NCI-H774 (cell line): ENCODE results near the gene NDOR1.
"Not testable (repeated sequence)": the region's sequence is repeated elsewhere in the genome, so short reads cannot be mapped to it uniquely, and the experiment has no call there.

Experiments used
- DNase-seq: peaks from one replicate; lab custom pipeline; 2025; lab: John Stamatoyannopoulos, UW

The NDOR1 gene

GRCh38 chr9:137232510-137232909 is 27.0 kb downstream of the NDOR1 start:
- DNase-seq, result no peak

DNA sequence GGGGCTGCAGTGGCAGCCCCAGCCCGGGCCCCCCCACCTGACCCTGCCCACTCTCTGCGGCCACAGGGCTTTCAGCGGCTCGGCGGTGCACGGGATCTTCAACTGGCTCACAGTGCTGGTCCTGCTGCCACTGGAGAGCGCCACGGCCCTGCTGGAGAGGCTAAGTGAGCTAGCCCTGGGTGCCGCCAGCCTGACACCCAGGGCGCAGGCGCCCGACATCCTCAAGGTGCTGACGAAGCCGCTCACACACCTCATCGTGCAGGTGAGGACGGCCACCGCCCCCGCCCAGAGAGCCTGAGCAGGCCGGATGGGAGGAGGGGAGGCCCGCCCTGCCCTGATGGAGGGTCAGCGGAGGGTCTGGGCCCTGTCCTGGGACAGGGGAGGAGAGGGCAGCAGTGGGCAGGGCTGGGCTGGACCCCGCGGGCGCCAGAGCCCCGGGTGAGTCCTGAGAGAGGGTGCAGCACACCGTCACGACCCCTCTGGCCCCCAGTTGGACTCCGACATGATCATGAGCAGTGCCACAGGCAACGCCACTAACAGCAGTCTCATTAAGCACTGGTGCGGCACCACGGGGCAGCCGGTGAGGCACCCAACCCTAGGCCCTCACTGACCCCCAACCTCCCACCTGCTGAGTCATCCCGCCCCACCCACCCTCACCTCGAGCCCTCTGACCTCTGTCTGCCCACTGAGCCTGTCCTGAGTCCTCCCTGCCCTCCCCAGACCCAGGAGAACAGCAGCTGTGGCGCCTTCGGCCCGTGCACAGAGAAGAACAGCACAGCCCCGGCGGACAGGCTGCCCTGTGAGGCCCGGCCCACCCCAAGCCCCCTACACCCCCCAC is 27.9 kb downstream of the NDOR1 start:
- peak; percentile 32 for DNase-seq

- no peak for DNase-seq
Measured at GRCh38 chr9:137234055-137234697, 28.7 kb downstream of the NDOR1 start.

DNA sequence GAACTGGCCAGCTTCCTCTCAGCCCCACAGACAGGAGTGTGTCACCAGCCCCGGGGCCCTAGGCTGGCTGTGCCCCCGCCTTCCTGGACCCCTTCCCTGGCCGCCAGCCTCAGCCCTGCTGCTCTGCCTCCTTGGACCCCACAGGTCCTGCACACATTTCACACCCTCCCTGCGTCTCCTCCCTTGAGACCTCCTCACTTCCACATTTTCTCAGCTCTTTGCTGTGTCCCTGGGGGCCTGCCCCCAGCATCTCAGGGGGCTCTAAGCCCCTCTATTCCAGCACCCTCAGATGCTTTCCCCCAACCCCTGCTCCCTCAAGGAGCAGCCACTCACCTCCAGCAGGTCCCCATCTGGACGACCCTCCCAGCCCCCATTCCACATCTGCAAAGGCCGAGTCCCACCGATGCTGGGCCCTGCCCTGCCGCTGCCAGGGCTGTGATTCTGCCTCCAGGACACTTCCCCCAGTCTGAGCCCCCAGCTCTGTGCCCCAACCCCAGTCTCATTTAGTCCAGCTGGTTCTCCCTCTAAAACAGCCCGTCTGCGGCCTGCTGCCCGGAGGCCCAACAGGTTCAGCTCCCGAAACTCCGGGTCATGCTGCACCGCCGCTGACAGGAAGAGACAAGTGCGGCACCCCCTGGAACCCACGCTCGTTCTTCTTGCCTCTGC is 29.4 kb downstream of the NDOR1 start:
- DNase-seq, result no peak

DNA sequence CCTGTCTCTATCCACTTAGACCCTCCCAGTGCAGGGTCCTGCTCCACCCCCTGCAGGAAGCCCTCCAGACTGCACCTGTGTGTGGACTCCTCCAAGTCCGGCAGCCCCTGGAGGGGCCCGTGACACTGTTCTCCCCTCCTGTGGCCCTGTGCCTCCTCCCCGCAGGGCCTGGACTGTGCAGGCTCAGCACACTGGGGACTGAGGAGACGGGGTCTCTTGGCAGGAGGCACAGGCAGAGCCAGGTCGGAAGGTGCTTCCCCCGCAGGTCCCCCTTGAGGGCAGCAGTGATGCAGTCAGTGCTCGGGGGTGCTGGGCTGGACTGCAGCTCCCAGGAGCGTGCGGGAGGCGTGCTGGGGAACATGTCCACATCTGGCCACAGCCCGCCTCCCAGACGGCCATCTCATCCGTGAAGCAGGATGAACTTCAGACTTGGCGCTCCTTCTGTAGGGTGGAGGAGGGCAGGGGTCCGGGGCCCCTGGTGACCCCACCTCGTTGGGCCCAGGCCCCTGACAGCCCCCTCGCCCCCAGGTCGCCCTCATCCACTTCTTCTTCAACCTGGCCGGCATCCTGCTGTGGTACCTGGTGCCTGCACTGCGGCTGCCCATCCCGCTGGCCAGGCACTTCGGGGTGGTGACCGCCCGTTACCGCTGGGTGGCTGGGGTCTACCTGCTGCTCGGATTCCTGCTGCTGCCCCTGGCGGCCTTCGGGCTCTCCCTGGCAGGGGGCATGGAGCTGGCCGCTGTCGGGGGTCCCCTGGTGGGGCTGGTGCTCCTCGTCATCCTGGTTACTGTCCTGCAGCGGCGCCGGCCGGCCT is 30.1 kb downstream of the NDOR1 start:
- DNase-seq, result no peak

GRCh38 chr9:137236238-137236935 is 30.9 kb downstream of the NDOR1 start:
- peak; percentile 82 for DNase-seq

- DNase-seq, result no peak
Measured at GRCh38 chr9:137236936-137237421, 31.5 kb downstream of the NDOR1 start.

DNA sequence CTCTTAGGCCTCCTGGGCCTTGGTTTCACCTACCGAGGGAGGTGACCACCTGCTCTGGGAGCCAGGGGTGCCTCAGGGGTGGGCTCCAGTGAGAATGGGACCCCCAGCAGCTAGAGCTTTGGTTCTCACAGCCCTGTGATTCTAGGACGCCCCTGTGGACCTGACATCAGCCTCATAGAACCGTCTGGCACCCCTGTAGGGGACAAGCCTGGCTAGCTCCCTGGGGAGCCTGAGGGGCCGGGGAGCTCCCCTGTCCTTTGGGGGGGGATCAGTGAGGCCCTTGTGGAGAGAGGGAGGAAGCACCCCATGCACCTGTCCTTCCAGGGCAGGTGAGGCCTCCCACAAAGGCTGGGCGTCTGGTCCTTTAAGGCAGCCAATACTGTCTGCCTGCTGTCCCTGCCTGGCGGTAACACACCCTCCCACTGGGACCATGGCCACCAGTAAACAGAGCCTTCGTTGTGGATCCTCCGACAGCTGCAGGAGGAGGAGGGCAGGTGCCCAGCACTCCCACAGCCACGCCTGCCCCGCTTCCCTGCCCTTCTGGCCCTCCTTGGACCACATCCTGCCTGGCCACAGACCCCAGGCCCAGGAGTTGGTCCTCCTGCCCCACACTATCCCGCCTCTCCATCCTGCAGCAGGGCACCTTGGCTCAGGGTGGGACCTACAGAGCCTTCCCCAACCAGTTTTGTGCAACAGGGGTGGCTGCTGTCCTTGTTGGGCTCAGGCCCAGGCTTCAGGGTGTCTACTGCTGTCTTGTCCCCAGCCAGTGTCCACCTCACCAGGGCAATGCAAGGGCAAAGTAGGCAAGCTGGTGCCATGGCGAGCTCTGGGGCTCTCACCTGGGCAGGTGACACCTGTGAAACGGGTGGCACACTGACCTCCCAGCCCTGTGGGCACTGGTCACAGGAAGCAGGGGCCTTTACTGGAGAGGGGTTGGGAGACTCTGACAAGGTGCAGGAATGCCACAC is 32.5 kb downstream of the NDOR1 start:
- peak; percentile 84 for DNase-seq

- not testable (repeated sequence) for DNase-seq
Measured at GRCh38 chr9:137239541-137240200, 34.2 kb downstream of the NDOR1 start.

GRCh38 chr9:137240318-137240840 is 34.9 kb downstream of the NDOR1 start:
- peak; percentile 85 for DNase-seq

DNA sequence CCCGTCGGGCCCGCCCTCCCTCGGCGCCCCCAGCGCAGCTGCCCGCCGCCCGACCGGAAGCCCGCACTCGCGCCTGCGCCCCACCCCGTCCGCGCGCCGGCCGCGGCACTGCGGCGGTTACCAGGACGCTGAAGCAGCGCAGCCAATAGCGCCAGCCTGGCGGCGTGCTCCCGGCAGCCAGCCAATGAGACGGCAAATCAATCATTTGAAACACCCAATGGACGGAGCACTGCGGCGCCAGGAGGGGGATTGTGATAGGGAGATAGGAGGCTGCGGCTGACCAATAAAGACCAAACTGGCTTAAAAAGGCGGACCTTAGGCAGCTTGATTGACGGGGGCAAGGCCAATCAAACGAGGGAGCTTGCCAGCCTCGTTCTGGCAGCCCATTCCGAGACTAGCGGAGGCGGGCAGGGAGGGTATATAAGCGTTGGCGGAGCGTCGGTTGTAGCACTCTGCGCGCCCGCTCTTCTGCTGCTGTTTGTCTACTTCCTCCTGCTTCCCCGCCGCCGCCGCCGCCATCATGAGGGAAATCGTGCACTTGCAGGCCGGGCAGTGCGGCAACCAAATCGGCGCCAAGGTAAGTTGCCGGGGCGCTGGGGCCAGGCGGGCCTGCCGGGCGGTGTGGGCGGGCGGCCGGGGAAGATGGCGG is 35.5 kb downstream of the NDOR1 start, which contains the start of gene TUBB4B:
TSS of gene TUBB4B (plus strand) at position 447 of the 649 bp plus-strand sequence. CDS start at position 521, 74 bp downstream.
- peak; percentile 100 for DNase-seq

DNA sequence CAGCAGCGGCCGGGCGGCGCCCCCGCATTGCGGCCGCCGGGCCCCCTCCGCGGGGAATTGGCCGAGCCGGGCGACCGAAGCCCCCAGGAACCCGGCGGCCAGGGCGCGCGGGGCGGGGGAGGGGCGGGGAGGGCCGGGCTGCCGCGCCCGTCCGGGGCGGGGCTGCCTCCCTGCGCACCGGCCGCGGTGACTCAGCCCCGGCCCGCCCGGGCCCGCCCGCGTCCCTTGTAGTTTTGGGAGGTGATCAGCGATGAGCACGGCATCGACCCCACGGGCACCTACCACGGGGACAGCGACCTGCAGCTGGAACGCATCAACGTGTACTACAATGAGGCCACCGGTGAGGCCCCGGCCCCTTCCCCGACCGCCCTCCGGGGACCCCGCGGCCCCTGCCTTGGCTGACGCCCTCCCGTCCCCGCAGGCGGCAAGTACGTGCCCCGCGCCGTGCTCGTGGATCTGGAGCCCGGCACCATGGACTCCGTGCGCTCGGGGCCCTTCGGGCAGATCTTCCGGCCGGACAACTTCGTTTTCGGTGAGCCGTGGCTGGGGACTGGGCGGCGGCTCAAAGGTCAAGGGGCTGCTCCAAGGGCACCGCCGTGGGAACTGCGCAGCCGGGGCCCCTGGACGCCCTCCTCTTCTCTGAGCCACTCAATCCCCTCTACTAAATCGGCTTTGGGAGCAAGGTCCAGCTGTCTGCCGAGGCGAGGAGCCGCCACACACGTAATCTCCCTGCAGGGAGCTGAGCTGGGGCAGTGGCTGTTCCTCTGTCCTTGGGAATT is 36.2 kb downstream of the NDOR1 start:
- DNase-seq, result peak; percentile 48

- DNase-seq, result no peak
Measured at GRCh38 chr9:137242269-137243203, 37.0 kb downstream of the NDOR1 start.

- not testable (repeated sequence) for DNase-seq
Measured at GRCh38 chr9:137243266-137243625, 37.7 kb downstream of the NDOR1 start.

DNA sequence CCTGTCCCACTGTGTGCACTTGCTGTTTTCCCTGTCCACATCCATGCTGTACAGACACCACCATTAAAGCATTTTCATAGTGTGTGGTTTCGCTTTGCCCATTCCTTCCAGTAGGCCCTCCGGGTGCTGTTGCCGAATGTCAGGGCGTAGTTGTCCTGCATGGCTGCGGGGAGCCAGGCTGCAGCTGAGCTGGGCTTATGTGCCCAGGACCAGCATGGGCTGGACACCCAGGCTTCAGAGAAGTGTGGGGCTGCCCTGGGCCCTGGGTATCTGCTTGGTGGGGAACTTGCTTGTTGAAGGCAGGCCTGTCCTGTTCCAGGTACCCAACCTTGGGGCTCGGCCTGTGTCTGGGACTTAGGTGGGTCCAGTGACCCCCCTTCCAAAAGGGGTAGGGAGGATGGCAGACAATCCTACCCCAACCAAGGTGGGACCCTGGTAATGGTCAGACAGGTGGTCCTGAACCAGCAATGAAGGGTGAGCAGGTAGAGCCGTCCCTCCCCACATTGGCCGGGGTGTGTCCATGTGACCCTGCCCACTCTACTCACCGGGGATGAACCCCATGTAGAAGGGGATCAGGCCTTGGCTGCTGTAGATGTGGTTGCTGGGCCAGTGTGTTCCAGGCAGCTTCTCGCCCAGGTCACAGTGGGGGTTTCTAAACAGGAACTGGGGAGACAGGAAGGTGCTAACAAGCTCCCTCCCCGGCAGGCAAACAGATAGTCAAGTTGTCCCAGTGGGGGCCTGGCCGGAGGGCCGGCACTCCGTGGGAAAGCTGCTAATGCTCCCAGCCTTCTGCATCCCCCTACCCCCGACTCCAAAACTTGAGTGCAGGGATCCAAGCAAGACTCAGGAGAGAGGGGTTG is 38.4 kb downstream of the NDOR1 start:
- no peak for DNase-seq
